H1 (cell line): Measurements from ENCODE around the gene CDKN1A. TPM values are rescaled to one million over a fixed set of nuclear protein-coding genes. Genes with fewer than 3 reads are reported as not detected.
A peak's percentile ranks its signal among the peaks of the same experiment; 100 is the strongest.

Experiments used
- CTCF ChIA-PET: fragments of 300-600 bp; sonication (Branson Sonifier 250); formaldehyde crosslinking; loops from one replicate; lab custom pipeline; 2021; ENCODE audit not compliant: partially characterized antibody; lab: Charles Lee
- POLR2A ChIA-PET: fragments of 300-600 bp; sonication (Branson Sonifier 250); formaldehyde crosslinking; loops from one replicate; lab custom pipeline; 2021; ENCODE audit warnings: inconsistent platforms; ENCODE audit not compliant: partially characterized antibody; lab: Charles Lee
- DNase-seq, 2 experiments: peaks; one replicate each; pipeline versions ENCODE4 v3.0.0 to v3.0.0-alpha.2; 2010 to 2022; ENCODE audit warnings: low spot score in 2 of 2, low read depth in 1 of 2, mixed read lengths in 1 of 2
- FAIRE-seq: peaks from 2 replicates; lab custom pipeline; 2011; peaks lifted over from hg19 to GRCh38; lab: Jason Lieb, UNC
- H2AFZ ChIP-seq: 2 replicates; pipeline ENCODE4 v1.8.1; 2012; ENCODE audit warnings: low read length, inconsistent platforms
- H2AK5ac ChIP-seq: 2 replicates; pipeline ENCODE4 v1.6.1; 2013; ENCODE audit warnings: low read depth, low read length
- H2BK120ac ChIP-seq: replicated peaks from 2 replicates; pipeline ENCODE3; 2013; ENCODE audit warnings: low read depth, low read length, inconsistent platforms
- H2BK12ac ChIP-seq: 2 replicates; pipeline ENCODE4 v1.6.1; 2013; ENCODE audit warnings: low read depth, low read length
- H2BK15ac ChIP-seq: 2 replicates; pipeline ENCODE4 v1.6.1; 2013; ENCODE audit warnings: low read length
- H2BK20ac ChIP-seq: 2 replicates; pipeline ENCODE4 v1.6.1; 2013; ENCODE audit warnings: low read length
- H2BK5ac ChIP-seq: 2 replicates; pipeline ENCODE4 v1.6.1; 2013; ENCODE audit warnings: low read depth, low read length
- H3K14ac ChIP-seq: 2 replicates; pipeline ENCODE4 v1.6.1; 2013; ENCODE audit warnings: inconsistent platforms; ENCODE audit not compliant: insufficient read length
- H3K18ac ChIP-seq: 2 replicates; pipeline ENCODE4 v1.6.1; 2013; ENCODE audit warnings: low read length; ENCODE audit errors: extremely low read depth
- H3K23ac ChIP-seq: 2 replicates; pipeline ENCODE4 v1.6.1; 2013; ENCODE audit warnings: inconsistent platforms; ENCODE audit not compliant: insufficient read length
- H3K23me2 ChIP-seq: 2 replicates; pipeline ENCODE4 v1.6.1; 2013; ENCODE audit warnings: low read depth, low read length
- H3K27ac ChIP-seq: 2 replicates; pipeline ENCODE4 v1.6.1; 2011; ENCODE audit warnings: low read depth, low read length, inconsistent platforms
- H3K27me3 ChIP-seq, 4 experiments: replicated peaks in 1 of 4; 1 replicate in 1 of 4; 2 replicates in 3 of 4; pipeline versions ENCODE4 v1.6.1 to v1.8.1; 2011 to 2013; ENCODE audit warnings: low read length in 3 of 4, mild to moderate bottlenecking in 3 of 4, inconsistent platforms in 2 of 4, mixed read lengths in 2 of 4, moderate library complexity in 1 of 4; ENCODE audit not compliant: control insufficient read depth in 3 of 4, insufficient read depth in 3 of 4; ENCODE audit errors: extremely low read depth in 1 of 4
- H3K36me3 ChIP-seq, 4 experiments: 2 replicates each; pipeline versions ENCODE4 v1.6.1 to v1.8.1; 2011 to 2013; ENCODE audit warnings: mild to moderate bottlenecking in 4 of 4, low read length in 3 of 4, moderate library complexity in 2 of 4, control low read depth in 1 of 4, inconsistent platforms in 1 of 4; ENCODE audit not compliant: insufficient read depth in 4 of 4, control insufficient read depth in 2 of 4
- H3K4ac ChIP-seq: replicated peaks from 2 replicates; pipeline ENCODE3; 2013; ENCODE audit warnings: low read length, low read depth, mixed read lengths, inconsistent platforms; ENCODE audit not compliant: insufficient read length
- H3K4me1 ChIP-seq, 4 experiments: replicated peaks in 1 of 4; 1 replicate in 1 of 4; 2 replicates in 3 of 4; pipeline versions ENCODE4 v1.6.1 to v1.8.1; 2011 to 2013; ENCODE audit warnings: low read length in 3 of 4, inconsistent platforms in 2 of 4, mixed read lengths in 1 of 4; ENCODE audit not compliant: insufficient read depth in 4 of 4, control insufficient read depth in 3 of 4
- H3K4me2 ChIP-seq, 2 experiments: 2 replicates each; pipeline versions ENCODE4 v1.6.1 to v1.8.1; 2011 to 2013; ENCODE audit warnings: low read depth in 2 of 2, low read length in 2 of 2, control low read depth in 1 of 2, inconsistent platforms in 1 of 2, mild to moderate bottlenecking in 1 of 2; ENCODE audit not compliant: insufficient read depth in 1 of 2
- H3K4me3 ChIP-seq, 4 experiments: fragments of 200-600, 300-600 bp in 1 of 4; sonication (generic), shearing (Covaris generic), sonication (Bioruptor Twin) in 1 of 4; 2 replicates each; pipeline versions ENCODE4 v1.5.1 to v1.8.1; 2011 to 2016; ENCODE audit warnings: low read length in 4 of 4, low read depth in 3 of 4, control low read depth in 2 of 4, inconsistent platforms in 2 of 4, mild to moderate bottlenecking in 2 of 4, mixed read lengths in 1 of 4, moderate library complexity in 1 of 4; ENCODE audit not compliant: insufficient read depth in 2 of 4; ENCODE audit errors: extremely low read depth in 1 of 4
- H3K56ac ChIP-seq: replicated peaks from 2 replicates; pipeline ENCODE3; 2013; ENCODE audit warnings: low read depth, mild to moderate bottlenecking, mixed read lengths, low read length, inconsistent platforms; ENCODE audit not compliant: insufficient read length
- H3K79me1 ChIP-seq: 2 replicates; pipeline ENCODE4 v1.6.1; 2013; ENCODE audit warnings: low read depth, low read length, control low read depth
- H3K79me2 ChIP-seq, 2 experiments: 2 replicates each; pipeline versions ENCODE4 v1.6.1 to v1.8.1; 2012 to 2013; ENCODE audit warnings: low read length in 2 of 2, mild to moderate bottlenecking in 2 of 2, inconsistent platforms in 1 of 2; ENCODE audit not compliant: insufficient read depth in 2 of 2, control insufficient read depth in 1 of 2
- H3K9ac ChIP-seq, 4 experiments: replicated peaks in 1 of 4; 1 replicate in 1 of 4; 2 replicates in 3 of 4; pipeline versions ENCODE4 v1.6.1 to v1.8.1; 2011 to 2013; ENCODE audit warnings: low read depth in 3 of 4, low read length in 3 of 4, control low read depth in 2 of 4, mild to moderate bottlenecking in 2 of 4, moderate library complexity in 2 of 4, inconsistent platforms in 1 of 4; ENCODE audit errors: extremely low read depth in 1 of 4
- H3K9me3 ChIP-seq, 2 experiments: 2 replicates each; pipeline versions ENCODE4 v1.6.1 to v1.8.1; 2012 to 2013; ENCODE audit warnings: mild to moderate bottlenecking in 2 of 2, moderate library complexity in 2 of 2, control low read depth in 1 of 2, inconsistent platforms in 1 of 2, low read depth in 1 of 2, low read length in 1 of 2, mixed read lengths in 1 of 2; ENCODE audit not compliant: insufficient read depth in 2 of 2
- H4K20me1 ChIP-seq, 2 experiments: replicated peaks in 1 of 2; 2 replicates each; pipeline versions ENCODE3 to v1.8.1; 2011 to 2013; ENCODE audit warnings: inconsistent platforms in 2 of 2, low read length in 2 of 2, mild to moderate bottlenecking in 1 of 2; ENCODE audit not compliant: insufficient read depth in 2 of 2, control insufficient read depth in 1 of 2
- H4K5ac ChIP-seq: 2 replicates; pipeline ENCODE4 v1.6.1; 2013; ENCODE audit warnings: low read length, low read depth, mixed read lengths, inconsistent platforms; ENCODE audit not compliant: insufficient read length
- H4K8ac ChIP-seq: 2 replicates; pipeline ENCODE4 v1.8.0; 2013; ENCODE audit warnings: mild to moderate bottlenecking, moderate library complexity, low read length, inconsistent platforms; ENCODE audit not compliant: insufficient read depth; ENCODE audit errors: extremely low read depth
- H4K91ac ChIP-seq: replicated peaks from 2 replicates; pipeline ENCODE3; 2013; ENCODE audit warnings: low read length, mixed read lengths, inconsistent platforms; ENCODE audit not compliant: insufficient read length
- BCL11A ChIP-seq, 2 experiments: IDR thresholded peaks; one replicate each; pipeline ENCODE4 v1.6.1; 2011; ENCODE audit warnings: low read depth in 2 of 2, low read length in 2 of 2, mild to moderate bottlenecking in 2 of 2
- EZH2 ChIP-seq: fragments of 200-600 bp; sonication (generic); IDR thresholded peaks from 2 replicates; pipeline ENCODE4 v1.7.1; 2012; ENCODE audit warnings: low read depth, mild to moderate bottlenecking, moderate library complexity, low read length, inconsistent platforms; ENCODE audit not compliant: severe bottlenecking
- HDAC2 ChIP-seq, 2 experiments: fragments of 300-600 bp in 1 of 2; sonication (generic) in 1 of 2; IDR thresholded peaks; 2 replicates each; pipeline ENCODE4 v1.6.1; 2011 to 2012; ENCODE audit warnings: low read depth in 2 of 2, low read length in 2 of 2, mild to moderate bottlenecking in 2 of 2, moderate library complexity in 2 of 2, borderline replicate concordance in 1 of 2, inconsistent platforms in 1 of 2
- KDM4A ChIP-seq: IDR thresholded peaks from one replicate; pipeline ENCODE4 v1.7.1; 2012; ENCODE audit warnings: low read depth, mild to moderate bottlenecking, moderate library complexity, low read length, inconsistent platforms; ENCODE audit not compliant: severe bottlenecking
- PHF8 ChIP-seq: fragments of 200-600 bp; sonication (generic); conservative IDR thresholded peaks from 2 replicates; pipeline ENCODE4 v1.7.1; 2012; ENCODE audit warnings: low read depth, mild to moderate bottlenecking, inconsistent platforms, low read length, moderate library complexity
- POU5F1 ChIP-seq: IDR thresholded peaks from 2 replicates; pipeline ENCODE4 v1.6.1; 2011; ENCODE audit warnings: low read depth, mild to moderate bottlenecking, low read length, moderate library complexity
- RFX5 ChIP-seq: IDR thresholded peaks from 2 replicates; pipeline ENCODE4 v1.6.1; 2011; ENCODE audit warnings: low read depth, low read length, improper control_type of control experiment, borderline replicate concordance
- SIRT6 ChIP-seq: IDR thresholded peaks from one replicate; pipeline ENCODE4 v1.7.1; 2012; ENCODE audit warnings: low read length, inconsistent platforms
- SP4 ChIP-seq: IDR thresholded peaks from 2 replicates; pipeline ENCODE4 v1.6.1; 2012; ENCODE audit warnings: low read length, inconsistent platforms
- SRF ChIP-seq: IDR thresholded peaks from 2 replicates; pipeline ENCODE4 v1.6.1; 2011; ENCODE audit warnings: mild to moderate bottlenecking, low read depth, low read length, moderate library complexity
- SUZ12 ChIP-seq: fragments of 200-600 bp; sonication (generic); IDR thresholded peaks from 2 replicates; pipeline ENCODE4 v1.6.1; 2012; ENCODE audit warnings: mild to moderate bottlenecking, inconsistent platforms, low read length, moderate library complexity, mixed read lengths
- TBP ChIP-seq: IDR thresholded peaks from 2 replicates; pipeline ENCODE4 v1.6.1; 2011; ENCODE audit warnings: low read depth, low read length, improper control_type of control experiment
- TCF12 ChIP-seq: IDR thresholded peaks from 2 replicates; pipeline ENCODE4 v1.6.1; 2011; ENCODE audit warnings: low read depth, mild to moderate bottlenecking, low read length
- YY1 ChIP-seq: IDR thresholded peaks from 2 replicates; pipeline ENCODE4 v1.6.1; 2011; ENCODE audit warnings: low read depth, mild to moderate bottlenecking, low read length
- WGBS, 2 experiments: shearing (Covaris generic) in 1 of 2; methylation state at CpG; one replicate each; pipeline versions ENCODE4 v1.1.6 to v1.1.7; 2013 to 2015; ENCODE audit warnings: low lambda C conversion rate in 2 of 2, mixed read lengths in 2 of 2, inconsistent platforms in 1 of 2, low coverage in 1 of 2, missing lambda C conversion rate in 1 of 2; ENCODE audit not compliant: insufficient replicate concordance in 2 of 2, insufficient coverage in 1 of 2, insufficient read length in 1 of 2; ENCODE audit errors: extremely low coverage in 1 of 2, missing lambda C conversion rate in 1 of 2; 5-methylcytosine and 5-hydroxymethylcytosine counted together
- polyA plus RNA-seq, 7 experiments: library from polyadenylated mRNA; depleted of rRNA in 3 of 7; stranded (reverse) in 5 of 7; unstranded in 2 of 7; fragments of >200 nt in 5 of 7; fragments of 200-250 nt in 2 of 7; gene quantifications; 1 replicate in 5 of 7; 2 replicates in 1 of 7; 4 replicates in 1 of 7; pipeline versions ENCODE4 v1.2.1 to v1.2.3, GENCODE V29; 2011 to 2013; ENCODE audit warnings: missing spikeins in 2 of 7, mixed read lengths in 2 of 7
- total RNA-seq: library from RNA; stranded (reverse); fragmentation: NEBNext Ultra II Directional; extraction: Animal tissue kit (Norgen Biotek cat#: 25700); gene quantifications from 2 replicates; pipeline ENCODE4 v1.2.1, GENCODE V29; 2021

CDKN1A gene
- total and polyA plus RNA-seq, 2 of the 8 experiments (the other 6 are each of a cell fraction or from before 2014, with no cell fraction given) = 15.2 to 36.0 TPM

- Histone ChIP-seq H3K23me2 (peaks cover 2% of the 10 kb centered on the region; the same call in 1 of the 2 replicates), H2BK120ac (peak overlapping the region; percentile 14), H4K20me1 (no peaks in the 10 kb centered on the region), H3K79me2 (no peaks in the 10 kb centered on the region), H2AFZ (peak overlapping the region; percentile 30; the same call in 1 of the 2 replicates), H2BK12ac (peak overlapping the region; percentile 82), H3K23ac (no peak overlapping the region), H3K4me3 (no peak overlapping the region), H3K14ac (no peak overlapping the region), H2BK15ac (no peak overlapping the region), H4K91ac (peak overlapping the region; percentile 70), H3K4me1 (peaks cover 2 to 23% (median 12%) of the 10 kb centered on the region in 4 experiments), H3K4me2 (peak overlapping the region in 1 of 2 experiments; percentile 41; a peak in 2 of 4 replicates), H3K9ac (no peak overlapping the region), H2BK5ac (peak overlapping the region; percentile 95; the same call in 1 of the 2 replicates), H3K56ac (no peak overlapping the region), H3K4ac (peak overlapping the region; percentile 47), H3K27ac (no peak overlapping the region), H2AK5ac (peak overlapping the region; percentile 70; the same call in 1 of the 2 replicates), H2BK20ac (peak overlapping the region; percentile 92; the same call in 1 of the 2 replicates), H3K36me3 (no peaks in the 10 kb centered on the region), H3K9me3 (no peaks in the 10 kb centered on the region), H4K8ac (no peak overlapping the region), H3K18ac (peak overlapping the region; percentile 33), H3K79me1 (no peaks in the 10 kb centered on the region), H3K27me3 (no peaks in the 10 kb centered on the region), H4K5ac (peak overlapping the region; percentile 57)
- ChIA-PET POLR2A (interaction anchor here (0.6 to 8.6 kb wide), 5 partner anchors 11 to 70 kb away, joined by 3 to 109 read pairs (median 3); partner anchors contain the start of gene CDKN1A), CTCF (interaction anchor here (0.6 to 7.2 kb wide), 7 partner anchors 14 to 94 kb away, joined by 3 to 67 read pairs (median 3); partner anchors contain the start of gene CDKN1A)
- DNase-seq (no peak), FAIRE-seq (no peak)
- 80% methylated on average over 2 of the region's 2 CpGs; no CpG with 5 or more reads in 1 of the 2 experiments for WGBS, 2 experiments
- TF ChIP-seq EZH2 (no peak), RFX5 (no peak), HDAC2 (IDR thresholded peaks at IDR 0.05; ENCODE audit: borderline replicate concordance in 1 of 2, low read depth in 2 of 2, low read length in 2 of 2) (no peak), TBP (no peak), SUZ12 (no peak), POU5F1 (no peak), KDM4A (no peak), SP4 (no peak), TCF12 (no peak), BCL11A (IDR thresholded peaks at IDR 0.05; ENCODE audit: low read depth in 2 of 2, low read length in 2 of 2) (no peak), SIRT6 (no peak), SRF (no peak), YY1 (no peak), PHF8 (no peak)
These were observed 12.2 kb upstream of the CDKN1A start for GRCh38 chr6:36666287-36666686.
